H9 (cell line): Measurements from ENCODE around the gene CXCL12. TPM values are rescaled to one million over a fixed set of nuclear protein-coding genes. Genes with fewer than 3 reads are reported as not detected.

Source experiments
- DNase-seq: peaks from one replicate; pipeline ENCODE4 v3.0.0-alpha.2; 2017
- H2AFZ ChIP-seq: one replicate; pipeline ENCODE4 v1.6.1; 2013; ENCODE audit warnings: mild to moderate bottlenecking, low read length, control low read depth, moderate library complexity
- H2AK5ac ChIP-seq: 2 replicates; pipeline ENCODE4 v1.6.1; 2013; ENCODE audit warnings: low read length, control low read depth, mixed read lengths; ENCODE audit not compliant: insufficient read length
- H2BK120ac ChIP-seq: one replicate; pipeline ENCODE4 v1.6.1; 2013; ENCODE audit warnings: low read depth, mild to moderate bottlenecking, low read length, control low read depth, inconsistent platforms; ENCODE audit not compliant: poor library complexity, severe bottlenecking
- H2BK12ac ChIP-seq: 2 replicates; pipeline ENCODE4 v1.6.1; 2013; ENCODE audit warnings: low read length, control low read depth, mixed read lengths, low read depth; ENCODE audit not compliant: insufficient read length
- H2BK15ac ChIP-seq: 2 replicates; pipeline ENCODE4 v1.6.1; 2013; ENCODE audit warnings: low read depth, low read length, control low read depth
- H2BK20ac ChIP-seq: one replicate; pipeline ENCODE4 v1.6.1; 2013; ENCODE audit warnings: low read depth, mild to moderate bottlenecking, low read length, control low read depth, inconsistent platforms; ENCODE audit not compliant: poor library complexity, severe bottlenecking
- H2BK5ac ChIP-seq: 2 replicates; pipeline ENCODE4 v1.6.1; 2013; ENCODE audit warnings: low read length, control low read depth, mixed read lengths; ENCODE audit not compliant: insufficient read length
- H3K14ac ChIP-seq: 2 replicates; pipeline ENCODE4 v1.6.1; 2013; ENCODE audit warnings: low read length, control low read depth; ENCODE audit not compliant: insufficient read depth
- H3K18ac ChIP-seq: 2 replicates; pipeline ENCODE4 v1.6.1; 2013; ENCODE audit warnings: low read depth, mild to moderate bottlenecking, mixed read lengths, low read length, control low read depth; ENCODE audit not compliant: insufficient read length
- H3K23ac ChIP-seq: 2 replicates; pipeline ENCODE4 v1.6.1; 2013; ENCODE audit warnings: low read length, control low read depth, mixed read lengths, low read depth; ENCODE audit not compliant: insufficient read length
- H3K23me2 ChIP-seq: 2 replicates; pipeline ENCODE4 v1.6.1; 2013; ENCODE audit warnings: low read depth, mild to moderate bottlenecking, mixed read lengths, low read length, control low read depth; ENCODE audit not compliant: insufficient read length, poor library complexity, severe bottlenecking
- H3K27ac ChIP-seq: 2 replicates; pipeline ENCODE4 v1.5.1; 2013; ENCODE audit warnings: low read length, control low read depth, mixed read lengths, low read depth; ENCODE audit not compliant: insufficient read length
- H3K27me3 ChIP-seq: 2 replicates; pipeline ENCODE4 v1.6.1; 2013; ENCODE audit warnings: low read length, control low read depth, inconsistent platforms; ENCODE audit not compliant: insufficient read depth
- H3K4ac ChIP-seq: 2 replicates; pipeline ENCODE4 v1.6.1; 2013; ENCODE audit warnings: low read depth, mild to moderate bottlenecking, control low read depth, inconsistent platforms, low read length, moderate library complexity
- H3K4me1 ChIP-seq: 2 replicates; pipeline ENCODE4 v1.6.1; 2013; ENCODE audit warnings: low read length, control low read depth, inconsistent platforms; ENCODE audit not compliant: insufficient read depth
- H3K4me2 ChIP-seq: 2 replicates; pipeline ENCODE4 v1.6.1; 2013; ENCODE audit warnings: low read length, control low read depth, mixed read lengths; ENCODE audit not compliant: insufficient read length, insufficient read depth
- H3K56ac ChIP-seq: 2 replicates; pipeline ENCODE4 v1.6.1; 2013; ENCODE audit warnings: low read depth, mild to moderate bottlenecking, mixed read lengths, low read length, control low read depth; ENCODE audit not compliant: insufficient read length
- H3K79me1 ChIP-seq: 2 replicates; pipeline ENCODE4 v1.6.1; 2013; ENCODE audit warnings: low read depth, mild to moderate bottlenecking, moderate library complexity, low read length, control low read depth, inconsistent platforms; ENCODE audit not compliant: insufficient read depth, poor library complexity, severe bottlenecking
- H3K79me2 ChIP-seq: 2 replicates; pipeline ENCODE4 v1.6.1; 2013; ENCODE audit warnings: low read length, control low read depth, inconsistent platforms; ENCODE audit not compliant: insufficient read depth
- H3K9ac ChIP-seq: 2 replicates; pipeline ENCODE4 v1.6.1; 2013; ENCODE audit warnings: low read length, control low read depth, mixed read lengths; ENCODE audit not compliant: insufficient read length; ENCODE audit errors: extremely low read depth
- H3K9me3 ChIP-seq: one replicate; pipeline ENCODE4 v1.6.1; 2013; ENCODE audit warnings: low read depth, low read length, inconsistent platforms; ENCODE audit not compliant: control insufficient read depth
- H3T11ph ChIP-seq: one replicate; pipeline ENCODE4 v1.6.1; 2013; ENCODE audit warnings: mild to moderate bottlenecking, low read length, control low read depth, inconsistent platforms
- H4K20me1 ChIP-seq: one replicate; pipeline ENCODE4 v1.6.1; 2013; ENCODE audit not compliant: control insufficient read depth, insufficient read length, insufficient read depth
- H4K5ac ChIP-seq: 2 replicates; pipeline ENCODE4 v1.6.1; 2013; ENCODE audit warnings: low read depth, mild to moderate bottlenecking, mixed read lengths, low read length, control low read depth; ENCODE audit not compliant: insufficient read length
- H4K8ac ChIP-seq: replicated peaks from 2 replicates; pipeline ENCODE4 v1.6.1; 2013; ENCODE audit warnings: low read length, control low read depth, mixed read lengths, low read depth; ENCODE audit not compliant: insufficient read length
- H4K91ac ChIP-seq: 2 replicates; pipeline ENCODE4 v1.6.1; 2013; ENCODE audit warnings: low read depth, mild to moderate bottlenecking, moderate library complexity, mixed read lengths, low read length, control low read depth; ENCODE audit not compliant: insufficient read length
- H3K27ac Mint-ChIP-seq, 3 experiments: 2 replicates in 2 of 3; 3 replicates in 1 of 3; pipeline ENCODE4 v1.8.0; 2020 to 2021; ENCODE audit warnings: mixed read lengths in 3 of 3, mild to moderate bottlenecking in 1 of 3, moderate library complexity in 1 of 3
- H3K27me3 Mint-ChIP-seq: 2 replicates; pipeline ENCODE4 v1.8.0; 2021; ENCODE audit warnings: low read depth, mild to moderate bottlenecking, moderate library complexity, mixed read lengths
- H3K36me3 Mint-ChIP-seq, 3 experiments: 2 replicates in 2 of 3; 3 replicates in 1 of 3; pipeline ENCODE4 v1.8.0; 2020 to 2021; ENCODE audit warnings: low read depth in 3 of 3, mixed read lengths in 3 of 3; ENCODE audit not compliant: insufficient read depth in 1 of 3
- H3K4me1 Mint-ChIP-seq, 2 experiments: 2 replicates each; pipeline ENCODE4 v1.8.0; 2020; ENCODE audit warnings: mixed read lengths in 2 of 2
- H3K4me3 Mint-ChIP-seq, 2 experiments: 2 replicates in 1 of 2; 3 replicates in 1 of 2; pipeline ENCODE4 v1.8.0; 2020 to 2021; ENCODE audit warnings: mild to moderate bottlenecking in 2 of 2, mixed read lengths in 2 of 2, moderate library complexity in 1 of 2
- H3K9me3 Mint-ChIP-seq, 2 experiments: 2 replicates in 1 of 2; 3 replicates in 1 of 2; pipeline ENCODE4 v1.8.0; 2020; ENCODE audit warnings: mild to moderate bottlenecking in 2 of 2, mixed read lengths in 2 of 2, moderate library complexity in 1 of 2
- CTCF ChIP-seq: fragments of 200-600 bp; sonication (generic); conservative IDR thresholded peaks from 3 replicates; pipeline ENCODE4 v1.8.0; 2021; ENCODE audit warnings: antibody characterized with exemption, mild to moderate bottlenecking
- WGBS: extraction: QIAGEN DNeasy Blood & Tissue Kit; methylation state at CpG from one replicate; pipeline ENCODE4 v1.1.7; 2013; ENCODE audit warnings: missing lambda C conversion rate, low lambda C conversion rate, mixed read lengths; ENCODE audit not compliant: insufficient read length; ENCODE audit errors: extremely low coverage; 5-methylcytosine and 5-hydroxymethylcytosine counted together
- total RNA-seq: library from RNA; stranded (reverse); gene quantifications from 2 replicates; pipeline ENCODE4 v1.2.1, GENCODE V29; 2021

The CXCL12 gene
- total RNA-seq, 1 experiment from 2014 or later = 28.3 TPM

DNA sequence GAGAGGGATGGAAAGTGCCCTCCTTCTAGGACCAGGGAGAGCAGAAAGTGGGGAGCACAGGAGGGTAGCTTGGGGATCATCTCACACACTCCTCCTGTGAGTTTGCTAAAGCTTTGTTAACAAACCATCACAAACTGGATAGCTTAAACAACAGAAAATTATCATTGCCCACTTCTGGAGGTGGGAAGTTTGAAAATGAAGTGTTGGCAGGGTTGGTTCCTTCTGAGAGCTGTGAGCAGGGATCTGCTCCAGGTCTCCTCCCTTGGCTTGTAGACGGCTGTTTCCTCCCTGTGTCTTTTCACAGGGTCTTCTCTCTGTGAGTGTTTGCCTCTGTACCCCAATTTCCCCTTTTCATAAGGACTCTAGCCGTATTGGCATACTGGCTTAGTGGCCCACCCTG, 32.0 kb upstream of the CXCL12 start:
- no peak overlapping the region for H2BK12ac ChIP-seq
- H3K27me3 ChIP-seq = no peaks in the 10 kb centered on the region
- H3K4me1 ChIP-seq = no peaks in the 10 kb centered on the region
- no peak overlapping the region for H4K5ac ChIP-seq
- no peaks in the 10 kb centered on the region for H3K79me2 ChIP-seq
- H2AFZ ChIP-seq = no peak overlapping the region
- H3K27me3 Mint-ChIP-seq = peaks cover 9% of the 10 kb centered on the region
- no peak overlapping the region for H2BK5ac ChIP-seq
- no peak overlapping the region for H3K14ac ChIP-seq
- peaks cover 8 to 25% (median 18%) of the 10 kb centered on the region in 3 experiments for H3K36me3 Mint-ChIP-seq
- H2BK120ac ChIP-seq = no peak overlapping the region
- H3K23ac ChIP-seq = no peak overlapping the region
- no peak overlapping the region; a peak in 1 of 7 replicates for H3K27ac Mint-ChIP-seq
- no peak overlapping the region for H3T11ph ChIP-seq
- H4K20me1 ChIP-seq = no peaks in the 10 kb centered on the region
- no peak overlapping the region for H4K91ac ChIP-seq
- H3K79me1 ChIP-seq = no peaks in the 10 kb centered on the region
- H3K4me1 Mint-ChIP-seq = peaks cover 5 to 18% of the 10 kb centered on the region in 2 experiments
- H3K18ac ChIP-seq = no peak overlapping the region
- H3K4me3 Mint-ChIP-seq = no peak overlapping the region
- H3K56ac ChIP-seq = no peak overlapping the region
- H3K4ac ChIP-seq = no peak overlapping the region
- no peaks in the 10 kb centered on the region for H3K23me2 ChIP-seq
- H3K4me2 ChIP-seq = no peak overlapping the region
- H3K9me3 ChIP-seq = no peaks in the 10 kb centered on the region
- no peak overlapping the region for H2AK5ac ChIP-seq
- WGBS = no CpG with 5 or more reads among the region's 2 CpGs
- H2BK15ac ChIP-seq = no peak overlapping the region
- DNase-seq = no peak
- H4K8ac ChIP-seq = no peak overlapping the region
- H3K9ac ChIP-seq = no peak overlapping the region
- TF ChIP-seq CTCF = no peak
- H2BK20ac ChIP-seq = no peak overlapping the region
- H3K9me3 Mint-ChIP-seq = peaks cover 16 to 31% of the 10 kb centered on the region in 2 experiments
- H3K27ac ChIP-seq = no peak overlapping the region
